Measurements from ENCODE around the gene CHD2.

DNA sequence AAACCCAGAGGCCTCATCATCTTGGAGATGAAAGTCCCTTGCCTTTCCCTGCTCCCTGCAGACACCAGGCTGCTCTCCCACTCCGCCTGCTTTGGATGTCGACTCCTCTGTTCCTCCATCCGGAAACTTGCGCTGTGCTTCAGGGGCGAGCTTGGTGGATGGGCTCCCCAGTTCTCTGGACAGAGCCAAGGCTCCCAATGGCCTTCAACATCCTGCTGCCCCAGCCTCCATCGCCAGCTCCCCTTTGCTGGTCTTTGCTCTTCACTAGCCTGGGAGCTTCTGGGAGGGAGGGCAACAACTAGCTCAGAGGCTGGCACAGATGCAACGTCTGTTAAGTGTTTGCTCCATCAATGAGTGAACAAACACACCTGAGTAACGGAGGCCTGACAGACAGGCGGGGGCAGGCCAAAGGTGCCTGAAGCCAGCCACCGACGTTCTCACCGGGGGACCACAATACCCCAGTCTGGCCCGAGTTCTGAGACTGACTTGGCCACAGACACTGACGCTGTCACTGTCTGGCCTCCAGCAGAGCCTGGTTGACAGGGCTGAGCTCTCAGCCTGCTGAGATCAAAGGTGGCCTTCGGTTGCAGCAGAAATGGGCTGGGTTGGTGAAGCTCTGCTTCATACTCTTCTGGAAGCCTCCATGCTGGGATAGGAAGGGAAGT is 149.9 kb downstream of the CHD2 start:
- no peak for TF ChIP-seq POLR2A (IDR thresholded peaks at IDR 0.05)
- TF ChIP-seq, protein P1, sequence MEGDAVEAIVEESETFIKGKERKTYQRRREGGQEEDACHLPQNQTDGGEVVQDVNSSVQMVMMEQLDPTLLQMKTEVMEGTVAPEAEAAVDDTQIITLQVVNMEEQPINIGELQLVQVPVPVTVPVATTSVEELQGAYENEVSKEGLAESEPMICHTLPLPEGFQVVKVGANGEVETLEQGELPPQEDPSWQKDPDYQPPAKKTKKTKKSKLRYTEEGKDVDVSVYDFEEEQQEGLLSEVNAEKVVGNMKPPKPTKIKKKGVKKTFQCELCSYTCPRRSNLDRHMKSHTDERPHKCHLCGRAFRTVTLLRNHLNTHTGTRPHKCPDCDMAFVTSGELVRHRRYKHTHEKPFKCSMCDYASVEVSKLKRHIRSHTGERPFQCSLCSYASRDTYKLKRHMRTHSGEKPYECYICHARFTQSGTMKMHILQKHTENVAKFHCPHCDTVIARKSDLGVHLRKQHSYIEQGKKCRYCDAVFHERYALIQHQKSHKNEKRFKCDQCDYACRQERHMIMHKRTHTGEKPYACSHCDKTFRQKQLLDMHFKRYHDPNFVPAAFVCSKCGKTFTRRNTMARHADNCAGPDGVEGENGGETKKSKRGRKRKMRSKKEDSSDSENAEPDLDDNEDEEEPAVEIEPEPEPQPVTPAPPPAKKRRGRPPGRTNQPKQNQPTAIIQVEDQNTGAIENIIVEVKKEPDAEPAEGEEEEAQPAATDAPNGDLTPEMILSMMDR (IDR thresholded peaks at IDR 0.05): no peak
- TF ChIP-seq POLR2AphosphoS5 (IDR thresholded peaks at IDR 0.05): no peak
